Smooth muscle cell of bladder (primary cell): Measurements from ENCODE around the gene ACAT2. TPM values are rescaled to one million over a fixed set of nuclear protein-coding genes. Genes with fewer than 3 reads are reported as not detected.

Experiments used
- total RNA-seq: library from RNA; depleted of rRNA; stranded (reverse); fragments of >200 nt; gene quantifications from 2 replicates; pipeline ENCODE4 v1.2.3, GENCODE V29; 2014

Gene ACAT2
- 88.2 and 95.7 TPM in 2 replicates for total RNA-seq

DNA sequence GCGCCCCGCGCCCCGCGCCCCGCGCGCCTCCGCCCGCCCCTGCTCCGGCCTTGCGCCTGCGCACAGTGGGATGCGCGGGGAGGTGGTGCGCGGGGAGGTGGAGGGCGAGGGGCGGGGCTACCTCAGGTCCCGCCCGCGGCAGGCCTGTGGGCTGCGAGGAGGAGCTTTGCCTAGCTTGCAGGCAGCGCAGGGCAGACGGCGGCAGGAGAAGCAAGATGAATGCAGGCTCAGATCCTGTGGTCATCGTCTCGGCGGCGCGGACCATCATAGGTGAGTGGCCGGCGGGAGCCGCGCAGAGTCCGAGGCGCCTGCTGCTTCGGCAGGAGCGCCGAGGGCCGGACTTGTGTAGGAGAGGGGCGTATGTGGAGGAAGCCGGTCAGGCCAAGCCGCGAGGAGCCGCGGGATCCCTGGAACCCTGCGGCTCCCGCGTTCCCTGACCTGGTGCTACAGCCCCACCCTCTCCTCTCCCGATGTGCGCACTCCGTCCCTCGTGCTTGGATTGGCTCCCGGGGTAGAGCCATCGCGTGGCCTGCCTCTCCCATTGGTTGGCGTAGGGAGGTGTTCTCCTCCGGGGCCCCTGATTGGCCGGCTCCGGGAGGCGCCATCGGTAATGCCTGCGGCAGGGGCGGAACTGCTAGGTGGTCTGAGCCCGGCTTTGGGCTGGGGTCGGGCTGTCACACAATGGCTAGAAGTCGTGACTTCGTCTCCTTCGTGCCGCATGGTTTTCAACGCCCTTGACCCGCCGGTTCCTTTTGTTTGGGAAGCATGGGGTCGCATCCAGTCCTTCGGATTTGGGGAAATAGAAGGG, at the start of gene ACAT2:
Gene ACAT2, plus strand, starts transcription at position 173 of the 808 bp plus-strand sequence. Its CDS starts 43 bp downstream, at position 216.

DNA sequence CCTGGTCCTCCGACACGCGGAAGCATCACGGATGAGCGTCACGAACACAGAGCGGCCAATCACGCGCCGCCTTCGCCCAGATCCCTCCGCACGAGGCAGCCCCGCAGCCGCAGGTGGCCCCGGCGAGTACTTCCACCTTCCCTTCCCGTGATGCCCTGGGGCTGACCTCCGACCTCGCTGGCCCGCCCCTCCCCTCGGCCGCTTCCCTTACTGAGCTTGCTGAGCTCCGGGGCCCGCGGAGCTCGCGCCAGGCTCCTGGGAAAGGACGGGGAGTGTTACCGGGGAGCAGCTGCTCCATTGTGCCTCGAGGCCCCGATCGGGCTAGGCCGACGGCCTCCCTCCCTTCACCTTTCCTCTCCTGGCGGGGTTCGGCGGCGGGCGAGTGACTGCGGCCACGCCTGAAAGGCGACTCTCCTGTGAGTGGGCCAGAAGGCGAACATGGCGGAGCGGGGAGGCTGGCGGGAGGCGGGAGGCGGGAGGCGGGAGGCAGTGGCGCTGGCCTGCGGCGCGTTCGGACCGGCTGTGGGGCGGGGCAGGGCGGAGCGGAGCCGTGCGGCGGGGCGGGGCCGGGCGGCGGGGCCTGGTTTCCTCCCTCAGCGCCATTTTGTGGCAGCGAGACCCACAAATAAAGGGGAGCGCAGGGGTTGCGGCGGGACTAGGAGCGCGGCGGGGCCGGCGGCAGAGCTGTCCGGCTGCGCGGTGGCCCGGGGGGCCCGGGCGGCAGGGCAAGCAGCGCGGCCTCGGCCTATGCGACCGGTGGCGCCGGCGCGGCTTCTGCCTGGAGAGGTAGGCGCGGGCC, 34.7 kb upstream of the ACAT2 start, which contains the start of gene WTAP:
Gene WTAP, plus strand, starts transcription at position 589 of the 799 bp plus-strand sequence. CDS start 8,760 bp downstream, outside the sequence.

DNA sequence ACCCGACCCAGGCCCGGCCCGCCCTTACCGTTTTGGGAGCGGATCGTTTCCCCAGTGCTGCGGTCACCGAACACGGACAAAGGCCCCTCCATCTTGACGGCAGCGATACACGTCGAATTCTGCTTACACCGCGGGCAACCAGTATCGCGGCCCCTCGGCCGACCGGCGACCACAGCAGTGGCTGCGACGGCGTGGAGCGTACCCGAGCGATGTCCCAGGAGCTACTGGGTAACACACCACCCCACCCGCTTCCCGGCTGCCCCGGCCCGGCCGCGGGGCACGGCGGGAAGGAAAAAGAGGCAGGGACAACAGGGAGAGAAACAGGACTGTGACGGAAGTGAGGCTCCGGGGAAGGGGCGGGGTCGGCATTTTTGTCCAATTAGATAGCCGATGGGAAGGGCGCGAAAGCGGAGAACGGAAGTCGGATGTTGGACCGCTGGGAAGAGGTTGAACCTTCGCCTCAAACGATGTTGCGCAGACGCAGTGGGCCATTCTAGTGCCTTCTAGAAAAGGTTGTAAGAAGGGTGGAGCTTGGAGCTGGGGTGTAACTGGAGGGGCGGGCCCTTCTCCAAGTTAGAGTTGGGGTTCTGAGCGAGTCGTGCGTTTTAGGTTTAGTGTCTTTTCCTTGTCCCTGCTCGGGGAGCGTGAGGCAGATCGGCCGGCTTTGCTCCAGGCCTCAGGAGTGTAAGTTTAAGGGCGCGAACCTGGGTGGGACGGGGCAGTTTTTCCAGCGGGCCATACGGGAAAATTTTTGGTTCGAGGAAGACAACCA, 27.7 kb downstream of the ACAT2 start, which contains the start of gene TCP1:
Gene TCP1, minus strand, starts transcription at position 226 of the 772 bp plus-strand sequence. Its CDS starts 134 bp downstream, at position 92.

DNA sequence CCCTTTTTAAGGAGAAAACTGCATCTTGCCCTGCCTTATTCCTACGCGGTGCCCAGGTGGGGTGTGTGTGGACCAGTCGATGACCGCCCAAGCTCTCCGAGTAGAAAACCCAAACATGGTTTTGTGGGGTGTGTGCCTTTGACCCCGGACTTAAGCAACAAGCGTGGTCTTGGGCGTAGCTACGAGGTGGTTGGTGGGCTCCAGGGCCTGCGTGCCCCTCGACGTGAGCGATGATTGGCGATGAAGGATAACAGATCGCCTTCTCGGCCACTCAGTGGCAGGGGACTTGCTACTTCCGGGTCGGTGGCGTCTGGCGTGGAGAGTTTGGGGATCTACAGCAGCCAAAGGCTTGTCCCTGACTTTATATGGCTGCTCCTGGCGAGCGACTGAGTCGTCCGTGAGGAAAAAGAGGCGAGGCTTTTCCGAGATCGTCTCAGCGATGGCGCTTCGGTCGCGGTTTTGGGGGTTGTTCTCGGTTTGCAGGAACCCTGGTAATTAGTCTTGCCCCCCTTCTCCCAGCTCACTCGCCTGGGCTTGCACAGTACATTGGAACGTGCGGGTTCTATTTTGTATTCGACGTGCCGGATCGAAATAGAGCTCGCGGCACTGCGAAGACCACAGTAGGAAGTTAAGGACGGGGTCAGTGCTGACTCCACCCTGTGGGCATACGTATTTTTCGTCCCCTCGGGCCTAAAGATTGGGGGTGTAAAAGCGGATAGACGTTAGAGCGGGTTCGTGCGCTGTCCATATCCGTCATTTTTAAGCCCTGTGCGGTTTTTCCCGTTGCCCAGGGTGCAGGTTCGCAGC, 28.5 kb downstream of the ACAT2 start, which contains the start of gene MRPL18:
Gene MRPL18, plus strand, starts transcription at position 319 of the 807 bp plus-strand sequence. Its CDS starts 121 bp downstream, at position 440.

DNA sequence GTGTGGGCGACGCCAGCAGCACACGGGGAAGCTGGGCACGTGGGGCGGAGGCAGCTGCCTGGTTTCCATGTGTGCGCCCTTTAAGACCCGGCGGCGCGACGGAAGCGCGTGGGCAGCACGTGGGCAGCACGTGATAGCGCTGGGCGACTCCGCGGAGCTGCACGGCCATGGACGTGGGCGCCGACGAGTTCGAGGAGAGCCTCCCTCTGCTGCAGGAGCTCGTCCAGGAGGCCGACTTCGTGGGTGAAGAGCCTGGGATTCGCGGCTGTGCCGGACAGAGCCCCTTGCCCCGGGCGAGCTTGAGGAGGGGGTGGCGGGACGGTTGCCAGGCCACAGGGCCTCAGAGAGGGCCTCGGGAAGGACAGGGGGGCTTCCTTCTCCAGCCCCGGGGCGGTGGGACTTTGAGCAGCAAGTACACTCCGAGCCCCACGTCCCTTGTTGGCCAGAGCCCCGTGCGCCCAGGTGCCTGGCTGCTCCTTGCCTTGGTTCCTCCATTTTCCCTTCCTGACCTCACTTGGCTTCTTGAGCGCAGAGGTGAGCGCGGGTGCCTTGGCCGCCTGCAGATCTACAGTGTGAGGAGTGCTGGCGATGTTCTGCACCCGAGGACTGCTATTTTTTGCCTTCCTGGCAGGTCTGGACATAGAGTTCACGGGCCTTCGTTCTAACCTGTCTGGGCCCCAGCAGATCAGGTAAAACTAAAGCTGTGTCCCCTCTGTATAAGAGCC, 38.5 kb downstream of the ACAT2 start, which contains the start of gene PNLDC1:
Gene PNLDC1, plus strand, starts transcription at position 136 of the 725 bp plus-strand sequence. Its CDS starts 32 bp downstream, at position 168.

Other genes starting within 250 kb of the ACAT2 start
- 1,358 and 2,648 TPM in 2 replicates for gene SOD2, start 68.8 kb upstream of the ACAT2 start, total RNA-seq
- gene WTAP, start 34.5 kb upstream of the ACAT2 start, total RNA-seq: 112 and 146 TPM in 2 replicates
- 153 and 234 TPM in 2 replicates for gene TCP1, start 27.6 kb downstream of the ACAT2 start, total RNA-seq
- gene MRPL18, start 28.4 kb downstream of the ACAT2 start, total RNA-seq: 78.9 and 89.1 TPM in 2 replicates
- 0.74 TPM in 1 of 2 replicates, not detected in the other for gene PNLDC1, start 38.2 kb downstream of the ACAT2 start, total RNA-seq
- under 0.01 and 0.09 TPM in 2 replicates for gene MAS1, start 128.9 kb downstream of the ACAT2 start, total RNA-seq
- gene IGF2R, start 207.0 kb downstream of the ACAT2 start, total RNA-seq: 137 and 220 TPM in 2 replicates